Measurements from ENCODE around the gene BDH1.

GRCh38 chr3:197507541-197507940 lies 48.2 kb downstream of the BDH1 start:
- TF ChIP-seq CTCF (IDR thresholded peaks at IDR 0.05; ENCODE audit: poor library complexity) (no peak), EZH2 (IDR thresholded peaks at IDR 0.05; ENCODE audit: borderline replicate concordance) (no peak), EZH2phosphoT487 (IDR thresholded peaks at IDR 0.05; ENCODE audit: low read depth, severe bottlenecking, unreplicated experiment) (no peak)

Measured in hepatocyte (in vitro differentiated cells).